Measurements from ENCODE around the gene CERT1.

- TF ChIP-seq SIN3A (IDR thresholded peaks at IDR 0.05; ENCODE audit: borderline replicate concordance, insufficient read depth, low read length) (no peak), REST (IDR thresholded peaks at IDR 0.05; ENCODE audit: insufficient read depth in 1 of 2, low read depth in 2 of 2, low read length in 2 of 2) (no peak), POLR2AphosphoS5 (IDR thresholded peaks at IDR 0.05; ENCODE audit: low read depth, low read length) (no peak), TAF1 (IDR thresholded peaks at IDR 0.05; ENCODE audit: borderline replicate concordance, insufficient read depth, low read length) (no peak)
These were observed 144.6 kb downstream of the CERT1 start for GRCh38 chr5:75366787-75367186.

All from PFSK-1 (cell line).